MCF 10A (cell line): ENCODE data around the gene PAX3. TPM values are rescaled to one million over a fixed set of nuclear protein-coding genes. Genes with fewer than 3 reads are reported as not detected.

Source experiments
- BruUV-seq: library from RNA; stranded (reverse); fragments of 400-500 nt; replicated peaks from 2 replicates; lab custom pipeline; 2021; lab: Mats Ljungman, UMichigan
- CTCF ChIA-PET: fragments of 300-600 bp; sonication (Branson Sonifier 250); formaldehyde crosslinking; extraction: SDS; loops from one replicate; lab custom pipeline; 2021; ENCODE audit warnings: antibody characterized with exemption, inconsistent platforms; lab: Yijun Ruan, JAX
- POLR2A ChIA-PET: fragments of 300-600, 350-650 bp; sonication (Branson Sonifier 250); formaldehyde crosslinking; extraction: SDS; loops from one replicate; lab custom pipeline; 2020; ENCODE audit warnings: antibody characterized with exemption, inconsistent platforms; lab: Yijun Ruan, JAX
- DNase-seq: peaks from one replicate; pipeline ENCODE4 v3.0.0-alpha.2; 2018; ENCODE audit not compliant: unreplicated experiment
- H3K27ac Mint-ChIP-seq: one replicate; pipeline ENCODE4 v1.8.0; 2022; ENCODE audit warnings: mild to moderate bottlenecking, low read depth, mixed read lengths; ENCODE audit not compliant: unreplicated experiment
- H3K27me3 Mint-ChIP-seq: one replicate; pipeline ENCODE4 v1.8.0; 2022; ENCODE audit warnings: mixed read lengths; ENCODE audit not compliant: insufficient read depth, unreplicated experiment
- H3K36me3 Mint-ChIP-seq: one replicate; pipeline ENCODE4 v1.8.0; 2022; ENCODE audit warnings: mild to moderate bottlenecking, moderate library complexity, mixed read lengths; ENCODE audit not compliant: insufficient read depth, unreplicated experiment
- H3K4me1 Mint-ChIP-seq: one replicate; pipeline ENCODE4 v1.8.0; 2022; ENCODE audit warnings: mixed read lengths; ENCODE audit not compliant: insufficient read depth, unreplicated experiment
- H3K4me3 Mint-ChIP-seq: one replicate; pipeline ENCODE4 v1.8.0; 2022; ENCODE audit warnings: mild to moderate bottlenecking, moderate library complexity, mixed read lengths; ENCODE audit not compliant: unreplicated experiment
- H3K9me3 Mint-ChIP-seq: one replicate; pipeline ENCODE4 v1.8.0; 2022; ENCODE audit warnings: mixed read lengths; ENCODE audit not compliant: unreplicated experiment
- CTCF ChIP-seq: fragments of 200-600 bp; IDR thresholded peaks from one replicate; pipeline ENCODE4 v1.8.0; 2022; ENCODE audit warnings: antibody characterized with exemption, mild to moderate bottlenecking; ENCODE audit not compliant: unreplicated experiment
- intact Hi-C: fragments of 100-400 bp; cut with micrococcal nuclease; formaldehyde crosslinking; loops from 2 replicates; pipeline ENCODE4 v1.14.1; 2022
- total RNA-seq: library from RNA; stranded (reverse); gene quantifications from 2 replicates; pipeline ENCODE4 v1.2.3, GENCODE V29; 2022

The PAX3 gene
- total RNA-seq, 1 experiment from 2014 or later = not detected

GRCh38 chr2:222283634-222284033, 15.2 kb downstream of the PAX3 start:
- H3K4me1 Mint-ChIP-seq = no peaks in the 10 kb centered on the region
- H3K27ac Mint-ChIP-seq = no peak overlapping the region
- DNase-seq = no peak
- ChIA-PET CTCF (interaction anchor here (0.6 to 0.9 kb wide), 3 partner anchors 16 to 1038 kb away, joined by 3 read pairs; no protein-coding TSS in a partner anchor), POLR2A (no interaction called here)
- H3K36me3 Mint-ChIP-seq = no peaks in the 10 kb centered on the region
- BruUV-seq = no TSS peak
- TF ChIP-seq CTCF = no peak
- H3K9me3 Mint-ChIP-seq = no peaks in the 10 kb centered on the region
- H3K4me3 Mint-ChIP-seq = no peak overlapping the region
- intact Hi-C loops = no loop called here
- H3K27me3 Mint-ChIP-seq = peaks cover 100% of the 10 kb centered on the region

DNA sequence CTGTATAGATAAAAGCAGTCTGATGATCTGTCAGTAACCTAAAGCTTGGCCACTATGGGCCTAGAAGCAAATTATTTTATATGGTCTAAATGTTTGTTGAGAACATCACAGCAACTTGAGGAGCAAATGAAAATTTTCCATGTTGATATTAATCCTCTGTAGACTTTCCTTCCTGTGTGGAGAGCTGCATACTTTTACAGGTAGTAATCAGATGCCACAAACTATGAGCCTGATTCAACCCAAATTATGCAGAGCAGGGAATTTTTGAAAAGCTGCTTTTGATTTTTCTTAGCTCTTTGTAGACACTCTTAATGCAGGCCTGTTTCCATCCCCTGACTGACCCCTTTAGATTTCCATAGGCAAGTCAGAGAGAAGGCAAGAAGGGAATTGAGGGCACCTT, 17.3 kb downstream of the PAX3 start:
- intact Hi-C loops = no loop called here
- Mint-ChIP-seq H3K4me3 (no peak overlapping the region), H3K27me3 (peaks cover 100% of the 10 kb centered on the region), H3K36me3 (no peaks in the 10 kb centered on the region), H3K27ac (no peak overlapping the region), H3K4me1 (no peaks in the 10 kb centered on the region), H3K9me3 (no peaks in the 10 kb centered on the region)
- ChIA-PET POLR2A (interaction anchor here (0.5 kb wide), 1 partner anchor 21 kb away, joined by 3 read pairs; no protein-coding TSS in a partner anchor), CTCF (interaction anchor here (0.5 to 0.7 kb wide), 3 partner anchors 13 to 32 kb away, joined by 3 to 4 read pairs (median 3); no protein-coding TSS in a partner anchor)
- no peak for TF ChIP-seq CTCF
- DNase-seq = no peak
- no TSS peak for BruUV-seq

DNA sequence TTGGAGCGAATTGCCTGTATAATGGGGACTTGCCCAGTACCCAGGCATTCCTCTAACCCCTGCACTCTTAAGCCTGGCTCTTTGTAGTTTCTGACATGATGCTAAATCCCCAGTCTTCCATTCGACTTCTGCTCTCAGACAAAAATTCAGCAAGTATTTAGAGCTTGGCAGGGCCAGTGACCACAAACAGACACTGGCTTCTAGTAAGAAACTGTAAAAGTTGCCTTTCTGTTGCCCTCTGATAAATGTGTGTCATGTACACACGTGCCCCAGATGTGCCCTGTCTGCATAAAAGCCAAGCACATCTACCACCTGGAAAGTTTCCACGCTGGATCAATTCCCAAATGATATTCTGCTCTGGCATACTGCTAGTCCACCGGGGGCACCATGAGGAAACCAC, 18.0 kb downstream of the PAX3 start:
- H3K4me3 Mint-ChIP-seq = no peak overlapping the region
- intact Hi-C loops = no loop called here
- ChIA-PET POLR2A (no interaction called here), CTCF (interaction anchor here (0.9 kb wide), 1 partner anchor 62 kb away, joined by 3 read pairs; no protein-coding TSS in a partner anchor)
- no peaks in the 10 kb centered on the region for H3K4me1 Mint-ChIP-seq
- peaks cover 100% of the 10 kb centered on the region for H3K27me3 Mint-ChIP-seq
- no TSS peak for BruUV-seq
- no peak for DNase-seq
- no peaks in the 10 kb centered on the region for H3K9me3 Mint-ChIP-seq
- H3K27ac Mint-ChIP-seq = no peak overlapping the region
- H3K36me3 Mint-ChIP-seq = no peaks in the 10 kb centered on the region
- no peak for TF ChIP-seq CTCF

DNA sequence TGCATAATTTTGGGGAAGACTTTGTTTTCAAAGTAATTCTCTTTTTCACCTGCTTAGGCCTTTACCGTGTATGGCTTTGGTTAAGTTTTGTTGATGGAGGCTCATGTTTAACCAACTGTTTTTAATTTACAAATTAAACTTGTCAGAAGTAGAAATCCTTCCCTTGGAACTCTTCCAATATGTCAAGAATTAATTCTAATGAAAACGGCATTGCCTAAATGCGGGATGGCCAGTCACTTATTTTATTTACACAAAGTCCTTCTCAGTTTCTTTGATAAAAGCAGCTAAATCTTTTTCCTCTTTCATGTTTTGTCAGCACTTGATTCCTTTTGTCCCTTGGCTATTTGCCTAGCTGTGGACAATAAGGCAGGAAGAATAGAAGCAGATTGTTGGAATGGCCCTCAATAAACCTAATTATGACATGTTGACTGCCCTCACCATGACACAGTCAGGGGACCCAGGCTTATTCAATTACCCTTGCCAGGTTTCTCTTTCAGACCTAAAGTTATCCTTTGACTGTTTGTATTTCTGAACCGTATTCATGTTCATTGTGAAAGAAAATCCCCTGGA, 26.3 kb downstream of the PAX3 start:
- ChIA-PET CTCF (no interaction called here), POLR2A (no interaction called here)
- H3K27ac Mint-ChIP-seq = no peak overlapping the region

More for the DNA sequence above, 26.3 kb downstream of the PAX3 start:
- intact Hi-C loops = no loop called here
- H3K4me1 Mint-ChIP-seq = no peaks in the 10 kb centered on the region
- no peak for DNase-seq
- TF ChIP-seq CTCF = no peak
- no peaks in the 10 kb centered on the region for H3K9me3 Mint-ChIP-seq
- no peak overlapping the region for H3K4me3 Mint-ChIP-seq
- no TSS peak for BruUV-seq
- H3K27me3 Mint-ChIP-seq = peaks cover 99% of the 10 kb centered on the region
- no peaks in the 10 kb centered on the region for H3K36me3 Mint-ChIP-seq
